Left lung (tissue), 10 donors: Measurements from ENCODE around the gene RALBP1. TPM values are rescaled to one million over a fixed set of nuclear protein-coding genes. Genes with fewer than 3 reads are reported as not detected.
"Not testable (repeated sequence)": the region's sequence is repeated elsewhere in the genome, so short reads cannot be mapped to it uniquely, and the experiment has no call there.

Experiments used
- ATAC-seq: fragments of 200-7000 bp; cut with Tn5 transposase; one replicate; pipeline ENCODE4 v1.9.1; 2020; ENCODE audit warnings: moderate library complexity
- DNase-seq, 4 donors: peaks; one replicate each; pipeline ENCODE4 v3.0.0-alpha.2; 2013 to 2020
- H3K27ac ChIP-seq, 2 donors: fragments of 200-600 bp; sonication (generic) in 1 of 2; one replicate each; pipeline versions ENCODE4 v1.5.0 to v1.8.0; 2020 to 2021
- H3K27me3 ChIP-seq, 2 donors: fragments of 200-600 bp; sonication (generic) in 1 of 2; one replicate each; pipeline versions ENCODE4 v1.5.0 to v1.8.0; 2020 to 2021
- H3K36me3 ChIP-seq, 2 donors: fragments of 200-600 bp; sonication (generic) in 1 of 2; one replicate each; pipeline versions ENCODE4 v1.5.0 to v1.8.0; 2020 to 2021
- H3K4me1 ChIP-seq, 2 donors: fragments of 200-600 bp; one replicate each; pipeline ENCODE4 v1.8.0; 2021
- H3K4me3 ChIP-seq, 2 donors: fragments of 200-600 bp; sonication (generic) in 1 of 2; one replicate each; pipeline versions ENCODE4 v1.5.0 to v1.8.0; 2020 to 2021; ENCODE audit warnings: mild to moderate bottlenecking in 1 of 2
- H3K9me3 ChIP-seq, 2 donors: fragments of 200-600 bp; sonication (generic) in 1 of 2; one replicate each; pipeline versions ENCODE4 v1.5.0 to v1.8.0; 2020 to 2021
- CTCF ChIP-seq, 2 donors: fragments of 200-600 bp; sonication (generic) in 1 of 2; IDR thresholded peaks; one replicate each; pipeline versions ENCODE4 v1.5.0 to v1.8.0; 2021; ENCODE audit warnings: antibody characterized with exemption in 2 of 2
- intact Hi-C, 2 donors: fragments of 100-400 bp; cut with DNase I; formaldehyde crosslinking; loops; one replicate each; pipeline versions ENCODE4 v1.11.2 to v1.14.2; 2022
- polyA plus RNA-seq, 6 donors: library from polyadenylated mRNA; unstranded; fragments of 120-200 nt; gene quantifications; one replicate each; pipeline ENCODE4 v1.2.1, GENCODE V29; 2013; ENCODE audit not compliant: insufficient read length in 6 of 6
- total RNA-seq, 2 donors: library from RNA; stranded (reverse); fragmentation: NEBNext Ultra II Directional; extraction: Animal tissue kit (Norgen Biotek cat#: 25700); gene quantifications; one replicate each; pipeline ENCODE4 v1.2.1, GENCODE V29; 2021
- donor health status: DM: no; HTN: yes; CAD: no.
- donor health status: DM: no; HTN: no; CAD: no.

The RALBP1 gene
- total and polyA plus RNA-seq, 8 donors, result 46.5 to 53.0 (median 49.9) TPM

GRCh38 chr18:9478545-9478944 lies 3.2 kb downstream of the RALBP1 start:
- Histone ChIP-seq H3K36me3 (peaks cover 0 to 28% of the 10 kb centered on the region in 2 donors), H3K4me3 (no peak overlapping the region), H3K27me3 (no peaks in the 10 kb centered on the region), H3K9me3 (no peaks in the 10 kb centered on the region), H3K27ac (no peak overlapping the region), H3K4me1 (peaks cover 0 to 37% of the 10 kb centered on the region in 2 donors)
- intact Hi-C loops, result no loop called here
- peak in 1 of 4 donors; percentile 72 for DNase-seq
- ATAC-seq, result no peak
- no peak for TF ChIP-seq CTCF (IDR thresholded peaks at IDR 0.05)

GRCh38 chr18:9482790-9483189 lies 7.5 kb downstream of the RALBP1 start:
- ATAC-seq (no peak), DNase-seq (no peak)
- intact Hi-C loops, result no loop called here
- Histone ChIP-seq H3K4me3 (no peak overlapping the region), H3K4me1 (peaks cover 0 to 25% of the 10 kb centered on the region in 2 donors), H3K27ac (peak overlapping the region in 1 of 2 donors; percentile 35), H3K27me3 (no peaks in the 10 kb centered on the region), H3K36me3 (peaks cover 0 to 28% of the 10 kb centered on the region in 2 donors), H3K9me3 (no peaks in the 10 kb centered on the region)
- no peak for TF ChIP-seq CTCF (IDR thresholded peaks at IDR 0.05)

GRCh38 chr18:9483526-9483925 lies 8.2 kb downstream of the RALBP1 start:
- ATAC-seq, result no peak
- no peak overlapping the region for H3K27ac ChIP-seq
- no peak for TF ChIP-seq CTCF (IDR thresholded peaks at IDR 0.05)
- H3K4me3 ChIP-seq, result no peak overlapping the region
- intact Hi-C loops, result no loop called here
- H3K4me1 ChIP-seq, result peaks cover 0 to 33% of the 10 kb centered on the region in 2 donors
- no peak for DNase-seq
- no peaks in the 10 kb centered on the region for H3K9me3 ChIP-seq
- no peaks in the 10 kb centered on the region for H3K27me3 ChIP-seq
- H3K36me3 ChIP-seq, result peaks cover 0 to 22% of the 10 kb centered on the region in 2 donors

- ATAC-seq, result not testable (repeated sequence)
Observed at GRCh38 chr18:9484856-9485255, 9.5 kb downstream of the RALBP1 start.

GRCh38 chr18:9488538-9488937 lies 13.2 kb downstream of the RALBP1 start:
- ATAC-seq (no peak), DNase-seq (no peak)
- Histone ChIP-seq H3K36me3 (no peaks in the 10 kb centered on the region), H3K4me1 (peaks cover 0 to 26% of the 10 kb centered on the region in 2 donors), H3K27me3 (no peaks in the 10 kb centered on the region), H3K9me3 (no peaks in the 10 kb centered on the region), H3K27ac (peak overlapping the region in 1 of 2 donors; percentile 72), H3K4me3 (no peak overlapping the region)
- intact Hi-C loops, result no loop called here
- no peak for TF ChIP-seq CTCF (IDR thresholded peaks at IDR 0.05)

More at GRCh38 chr18:9484856-9485255, 9.5 kb downstream of the RALBP1 start:
- intact Hi-C loops, H3K27me3 ChIP-seq, H3K27ac ChIP-seq, DNase-seq, H3K4me3 ChIP-seq, H3K36me3 ChIP-seq, H3K9me3 ChIP-seq: not testable (repeated sequence)
- H3K4me1 ChIP-seq, result peaks cover 0 to 39% of the 10 kb centered on the region in 2 donors

- TF ChIP-seq CTCF (IDR thresholded peaks at IDR 0.05), result no peak
- Histone ChIP-seq H3K27ac (no peak overlapping the region), H3K9me3 (no peaks in the 10 kb centered on the region), H3K4me3 (no peak overlapping the region), H3K4me1 (peaks cover 0 to 20% of the 10 kb centered on the region in 2 donors), H3K36me3 (no peaks in the 10 kb centered on the region), H3K27me3 (no peaks in the 10 kb centered on the region)
- intact Hi-C loops, result no loop called here
- no peak for ATAC-seq
- DNase-seq, result no peak
Observed at GRCh38 chr18:9494778-9495331, 19.5 kb downstream of the RALBP1 start.
